ENCODE measurements around the gene SAYSD1. TPM values are rescaled to one million over a fixed set of nuclear protein-coding genes. Genes with fewer than 3 reads are reported as not detected.
"Not testable (repeated sequence)": the region's sequence is repeated elsewhere in the genome, so short reads cannot be mapped to it uniquely, and the experiment has no call there.

SAYSD1 gene, protein sequence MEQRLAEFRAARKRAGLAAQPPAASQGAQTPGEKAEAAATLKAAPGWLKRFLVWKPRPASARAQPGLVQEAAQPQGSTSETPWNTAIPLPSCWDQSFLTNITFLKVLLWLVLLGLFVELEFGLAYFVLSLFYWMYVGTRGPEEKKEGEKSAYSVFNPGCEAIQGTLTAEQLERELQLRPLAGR
- 13.9 and 15.8 TPM in 2 replicates for total RNA-seq (2014; rRNA removed)
- 8.0 TPM for polyA plus RNA-seq (2012)

GRCh38 chr6:39114704-39115599, at the start of gene SAYSD1:
TSS of gene SAYSD1 (minus strand) at chr6:39115186. CDS start at chr6:39115089, 97 bp downstream.
- DNase-seq (ENCODE audit: low read depth), result peak; percentile 88

DNA sequence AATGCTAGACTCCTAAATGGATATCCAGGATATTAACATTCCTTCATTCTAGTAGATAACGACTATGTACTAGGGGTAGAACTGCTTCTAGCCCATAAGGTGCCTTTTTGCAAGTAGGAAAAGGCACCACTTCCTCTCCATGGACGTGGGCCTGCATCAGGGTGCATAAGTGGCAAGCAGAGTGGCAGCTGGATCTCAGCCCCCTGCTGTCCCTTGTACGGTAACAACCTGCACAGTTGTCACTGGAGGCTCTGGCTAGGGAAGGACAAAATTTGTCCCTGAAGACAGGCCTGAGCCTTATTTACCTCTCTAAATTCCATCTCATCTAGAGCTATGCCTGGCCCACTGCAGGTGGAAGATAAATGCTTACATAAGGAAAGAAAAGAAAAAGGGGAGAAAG, 42.5 kb upstream of the SAYSD1 start:
- no peak for DNase-seq (ENCODE audit: low read depth)

DNA sequence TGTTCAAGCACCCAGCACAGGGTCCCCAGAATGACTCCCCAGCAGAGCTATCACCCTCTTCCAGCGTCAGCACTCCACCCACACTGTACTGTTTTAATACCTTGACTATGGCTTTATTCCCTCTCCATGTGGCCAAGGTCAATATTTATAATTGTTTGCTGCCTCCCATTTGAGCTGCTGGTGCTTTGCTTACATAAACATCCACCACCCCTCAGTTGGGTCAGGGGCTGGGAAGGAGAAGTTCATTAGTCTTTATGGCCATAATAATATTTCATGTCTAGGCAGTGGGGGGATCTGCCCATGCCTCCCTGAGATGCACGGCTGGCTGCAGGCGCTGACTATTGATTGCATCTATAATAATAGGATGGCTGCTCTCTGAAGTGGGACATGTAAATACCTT, 41.8 kb upstream of the SAYSD1 start:
- DNase-seq (ENCODE audit: low read depth), result no peak

GRCh38 chr6:39154705-39155104, 39.7 kb upstream of the SAYSD1 start:
- no peak for DNase-seq (ENCODE audit: low read depth)

DNA sequence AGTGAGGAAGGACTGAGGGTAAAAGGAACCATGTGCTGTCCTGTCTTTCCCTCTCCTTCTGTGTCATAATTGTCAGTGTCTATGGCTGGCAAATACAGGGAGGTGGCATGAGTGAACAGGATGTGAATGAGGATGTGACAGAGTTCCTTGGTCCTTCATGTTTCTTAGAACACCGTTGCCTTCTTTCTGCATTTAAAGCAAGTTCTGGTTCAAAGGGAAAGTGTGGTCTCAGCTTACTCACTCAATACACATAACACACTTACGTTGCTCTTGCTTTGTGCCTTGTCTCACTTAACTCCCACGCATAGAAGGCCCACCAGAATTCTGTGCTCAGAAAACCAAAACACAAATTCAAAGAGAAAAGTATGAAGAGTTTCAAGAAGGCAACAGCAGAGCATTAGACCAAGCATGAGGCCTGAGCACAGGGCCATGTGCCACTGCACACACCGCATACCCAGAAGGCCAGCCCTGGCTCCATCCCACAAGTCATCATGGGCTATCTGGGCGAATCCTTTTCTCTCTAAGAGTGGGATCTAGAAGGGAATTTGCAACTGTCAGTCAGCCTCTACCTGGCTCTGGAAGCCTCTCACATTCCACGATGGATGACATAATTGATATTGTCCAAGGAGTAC, 38.9 kb upstream of the SAYSD1 start:
- DNase-seq (ENCODE audit: low read depth), result no peak

GRCh38 chr6:39152262-39152661, 37.3 kb upstream of the SAYSD1 start:
- no peak for DNase-seq (ENCODE audit: low read depth)

- no peak for DNase-seq (ENCODE audit: low read depth)
These were observed 36.2 kb upstream of the SAYSD1 start for GRCh38 chr6:39151211-39151610.

DNA sequence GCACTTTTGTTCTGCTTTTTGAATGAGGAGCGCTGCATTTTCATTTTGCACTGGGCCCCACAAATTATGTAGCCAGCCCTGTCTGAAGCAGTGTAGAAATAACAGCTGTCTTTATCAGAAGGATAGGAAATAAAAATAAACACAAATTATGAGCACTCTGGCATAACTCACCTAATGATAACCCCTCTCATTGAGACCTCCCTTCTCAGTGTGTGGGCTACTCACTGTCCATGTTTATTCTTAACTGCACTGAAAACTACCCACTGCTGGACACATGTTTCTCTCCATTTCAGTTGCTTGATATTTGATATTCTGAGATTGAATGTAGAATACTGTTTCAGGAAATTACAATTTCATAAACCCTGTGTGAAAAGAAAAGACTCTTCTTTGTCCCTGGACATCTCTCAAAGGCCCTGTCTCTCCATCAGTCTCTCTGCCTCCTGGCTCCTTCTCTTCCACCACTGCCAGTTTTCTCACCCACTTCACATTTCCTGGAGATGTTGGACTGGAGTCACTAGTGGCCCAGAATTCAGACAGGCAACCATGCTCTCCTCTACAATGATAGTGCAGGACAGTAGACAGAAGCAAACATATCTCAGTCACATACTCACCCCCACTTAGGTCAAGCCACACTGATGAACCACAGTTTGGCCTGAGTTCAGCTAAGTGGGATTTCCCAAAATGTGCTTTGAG, 29.6 kb upstream of the SAYSD1 start:
- no peak for DNase-seq (ENCODE audit: low read depth)

GRCh38 chr6:39143238-39143930, 28.4 kb upstream of the SAYSD1 start:
- no peak for DNase-seq (ENCODE audit: low read depth)

GRCh38 chr6:39140556-39141167, 25.7 kb upstream of the SAYSD1 start:
- no peak for DNase-seq (ENCODE audit: low read depth)

- DNase-seq (ENCODE audit: low read depth), result peak; percentile 9
These were observed 22.3 kb upstream of the SAYSD1 start for GRCh38 chr6:39137245-39137644.

DNA sequence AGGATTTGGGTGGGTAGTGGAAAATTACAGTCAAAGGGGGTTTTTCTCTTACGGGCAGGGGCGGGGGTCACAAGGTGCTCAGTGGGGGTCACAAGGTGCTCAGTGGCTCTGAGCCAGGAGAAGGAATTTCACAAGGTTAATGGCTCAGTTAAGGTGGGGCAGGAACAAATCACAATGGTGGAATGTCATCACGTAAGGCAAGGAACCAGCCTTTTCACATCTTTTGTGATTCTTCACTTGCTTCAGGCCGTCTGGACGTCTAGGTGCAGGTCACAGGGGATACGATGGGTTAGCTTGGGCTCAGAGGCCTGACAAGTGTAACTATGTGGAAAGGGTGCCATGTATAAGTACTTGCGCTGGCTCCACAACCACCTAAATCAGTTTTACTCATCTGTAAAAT, 21.2 kb upstream of the SAYSD1 start:
- DNase-seq (ENCODE audit: low read depth), result not testable (repeated sequence)

DNA sequence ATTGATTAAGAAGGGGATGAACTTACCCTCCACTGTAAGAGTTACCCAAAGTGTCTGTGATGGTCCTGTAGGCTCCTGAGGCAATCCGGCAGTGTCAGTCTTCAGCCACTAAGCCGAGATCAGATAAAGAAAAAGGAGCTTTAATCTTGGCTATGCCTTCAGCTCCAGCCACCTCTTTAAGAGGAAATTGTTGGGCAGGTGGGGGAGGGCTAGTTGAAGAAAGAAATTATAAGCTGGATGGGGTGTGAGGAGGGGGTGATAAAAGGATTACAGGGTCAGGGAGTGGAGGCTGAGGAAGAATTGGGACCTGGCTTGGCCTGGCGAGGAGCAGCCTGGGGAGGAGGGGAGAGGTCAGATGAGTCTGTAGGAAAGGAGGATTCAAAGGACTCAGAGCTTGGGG, 19.8 kb upstream of the SAYSD1 start:
- not testable (repeated sequence) for DNase-seq (ENCODE audit: low read depth)

GRCh38 chr6:39130691-39131090, 15.7 kb upstream of the SAYSD1 start:
- DNase-seq (ENCODE audit: low read depth), result no peak

DNA sequence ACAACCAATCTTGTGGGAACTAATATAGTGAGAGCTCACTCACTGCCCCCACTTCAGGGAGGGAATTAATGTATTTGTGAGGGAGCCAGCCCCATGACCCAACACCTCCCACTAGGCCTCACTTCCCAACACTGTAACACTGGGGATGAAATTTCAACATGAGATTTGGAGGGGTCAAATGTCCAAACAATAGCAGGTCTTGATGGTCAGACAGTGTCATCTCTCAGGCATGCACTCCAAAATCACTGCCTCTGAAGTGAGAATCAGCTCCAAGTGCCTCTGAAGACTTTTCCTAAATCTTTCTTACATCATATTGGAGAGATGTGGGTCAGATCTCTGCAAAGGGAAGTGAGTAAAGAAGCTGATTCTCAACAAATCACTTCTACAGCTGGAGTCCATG, 13.8 kb upstream of the SAYSD1 start:
- no peak for DNase-seq (ENCODE audit: low read depth)

DNA sequence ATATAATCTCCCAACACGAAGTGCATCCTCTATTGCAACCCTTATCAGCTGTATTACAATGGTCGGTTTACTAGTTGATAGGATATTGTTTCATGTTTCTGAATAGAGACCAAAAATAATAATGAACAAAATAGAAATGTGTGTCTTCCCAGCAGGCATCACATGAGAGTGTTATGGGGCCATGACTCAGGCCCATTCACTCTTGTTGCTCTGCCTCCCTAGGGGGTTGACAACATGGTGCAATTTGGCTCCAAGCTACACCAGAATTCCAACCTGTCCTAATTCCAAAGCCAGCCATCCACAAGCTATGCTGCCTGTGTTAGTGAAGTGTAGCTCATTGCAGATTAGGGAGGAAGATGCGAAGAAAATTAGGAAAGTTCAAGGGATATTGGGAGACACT, 13.1 kb upstream of the SAYSD1 start:
- peak; percentile 4 for DNase-seq (ENCODE audit: low read depth)

- no peak for DNase-seq (ENCODE audit: low read depth)
These were observed 9.1 kb upstream of the SAYSD1 start for GRCh38 chr6:39124114-39124513.

DNA sequence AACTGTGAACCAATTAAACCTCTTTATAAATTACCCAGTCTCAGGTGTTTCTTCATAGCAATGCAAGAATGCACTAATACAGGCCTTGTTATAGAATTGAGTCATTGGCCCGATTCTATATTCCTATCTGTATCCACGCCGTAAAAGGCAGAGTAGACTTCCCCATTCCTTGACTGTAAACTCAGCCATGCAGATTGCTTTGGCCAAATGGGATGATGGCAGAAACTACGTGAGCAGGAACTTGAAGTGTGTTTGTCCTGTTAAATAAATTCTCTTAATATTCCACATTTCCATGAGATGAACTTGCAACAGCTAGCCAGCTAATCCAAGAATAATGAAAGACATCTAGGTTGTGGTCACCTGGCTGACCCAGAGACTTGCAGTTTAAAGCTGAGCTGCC, 3.9 kb upstream of the SAYSD1 start:
- no peak for DNase-seq (ENCODE audit: low read depth)

DNA sequence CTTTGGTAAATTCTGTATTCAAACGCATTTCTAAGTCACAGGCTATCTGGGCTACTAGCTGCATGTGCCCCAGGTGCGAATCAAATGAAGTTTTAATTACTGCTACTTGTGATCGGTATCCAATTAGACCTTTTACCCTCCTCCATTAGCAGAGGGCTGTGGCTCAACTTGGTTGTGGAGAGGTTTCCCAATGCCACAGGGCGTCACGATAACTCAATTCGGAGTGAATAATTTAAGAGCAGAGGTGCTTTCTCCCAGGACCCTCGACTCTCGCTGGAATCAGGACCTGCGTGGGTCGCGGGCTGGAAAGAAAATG, 640 bp downstream of the SAYSD1 start:
- no peak for DNase-seq (ENCODE audit: low read depth)

DNA sequence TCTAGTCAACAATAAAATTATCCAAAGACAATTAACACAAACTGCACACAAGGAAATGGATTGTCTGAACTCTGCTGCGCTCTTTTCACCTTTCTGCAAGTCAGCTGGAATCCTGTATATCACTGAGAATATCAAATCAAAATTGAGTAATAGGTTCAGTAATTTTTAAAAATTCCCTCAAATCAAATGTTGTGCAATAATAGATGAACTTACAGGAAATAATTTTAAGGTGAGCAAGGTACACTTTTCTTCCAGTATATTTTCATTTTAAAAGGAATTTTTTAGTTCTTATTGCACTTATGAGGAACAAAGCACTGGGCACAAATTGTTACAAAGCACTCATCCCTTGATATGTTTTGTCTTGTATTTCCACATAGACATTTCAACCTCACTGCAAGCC, 1.2 kb downstream of the SAYSD1 start:
- no peak for DNase-seq (ENCODE audit: low read depth)

DNA sequence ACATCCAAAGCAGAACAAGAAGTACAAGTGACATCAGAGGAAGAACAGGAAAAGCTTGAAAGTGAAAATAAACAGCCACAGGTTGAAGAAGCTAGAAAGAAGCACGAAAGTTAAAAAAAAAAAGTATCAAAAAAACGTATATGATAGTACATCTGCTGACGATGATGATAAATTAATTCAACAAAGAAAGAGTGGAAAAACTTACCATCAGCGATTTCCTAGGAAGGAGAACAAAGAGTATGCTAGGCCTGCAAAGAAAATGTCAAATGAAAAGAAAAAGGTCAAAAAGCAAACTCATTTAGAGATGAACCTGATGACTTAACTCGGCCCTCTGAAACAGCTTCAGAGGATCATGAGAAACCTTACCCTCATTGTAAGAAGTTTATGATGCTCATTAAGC, 3.7 kb downstream of the SAYSD1 start:
- DNase-seq (ENCODE audit: low read depth), result no peak
